DMS53 treated with DMSO at 0.1 percent for 48 hours (cell line): ENCODE data around the gene OLA1.

ENCODE experiments used
- DNase-seq: peaks from one replicate; lab custom pipeline; 2025; ENCODE audit not compliant: unreplicated experiment; lab: John Stamatoyannopoulos, UW

The OLA1 gene

DNA sequence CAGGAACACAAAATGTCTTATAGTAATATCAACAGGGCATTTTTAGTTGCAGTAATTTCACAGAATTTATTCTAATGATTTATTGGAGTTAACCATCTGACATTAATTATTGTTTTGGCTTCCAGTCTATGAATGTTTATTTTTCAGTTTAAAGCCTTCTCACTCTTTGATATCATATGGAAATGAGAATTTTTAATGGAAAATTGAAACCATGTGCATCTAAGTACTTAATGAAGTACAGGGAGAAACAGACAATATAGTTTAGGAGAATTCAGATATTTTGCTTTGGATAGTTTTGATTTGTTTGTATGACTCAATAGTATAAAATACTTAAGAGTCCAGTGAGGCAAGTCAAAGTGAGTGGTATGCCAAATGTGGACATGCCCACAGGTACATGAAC, 126.1 kb downstream of the OLA1 start:
- no peak for DNase-seq

DNA sequence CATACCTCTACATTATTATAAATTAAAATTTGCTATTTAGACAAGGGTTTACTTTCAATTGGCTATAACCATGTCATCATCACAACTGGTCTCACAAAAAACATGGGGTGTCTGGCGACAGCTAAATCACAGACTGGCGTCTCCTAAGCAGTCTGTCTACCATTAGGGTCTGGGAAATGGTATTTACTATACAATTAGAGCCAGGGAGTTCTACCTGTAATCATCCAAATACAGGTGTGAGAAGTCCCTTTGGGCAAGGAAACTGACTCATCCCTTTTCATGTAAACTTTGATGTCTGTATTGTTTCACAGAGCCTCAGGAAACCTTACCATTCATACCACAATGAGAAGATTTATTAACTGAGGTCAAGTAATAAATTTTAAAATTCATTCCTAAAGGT, 126.7 kb downstream of the OLA1 start:
- no peak for DNase-seq

DNA sequence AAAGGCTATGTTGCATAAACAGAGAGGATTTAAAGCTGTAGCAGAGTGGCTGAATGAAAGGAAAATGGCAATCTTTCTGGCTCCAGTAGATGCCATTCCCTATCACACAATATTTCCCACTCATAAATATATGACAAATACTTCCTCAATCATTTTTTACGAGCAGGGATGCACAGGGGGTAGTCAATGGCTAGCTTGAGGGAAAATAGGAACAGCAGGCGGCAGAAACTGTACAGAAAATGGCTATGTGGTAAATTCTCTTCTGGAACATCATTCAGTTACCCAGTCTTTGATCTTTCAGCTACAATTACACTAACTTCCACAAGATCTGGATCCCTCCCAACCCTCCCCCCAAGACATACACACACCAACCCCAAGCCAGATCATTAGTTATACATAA, 127.2 kb downstream of the OLA1 start:
- DNase-seq = no peak

DNA sequence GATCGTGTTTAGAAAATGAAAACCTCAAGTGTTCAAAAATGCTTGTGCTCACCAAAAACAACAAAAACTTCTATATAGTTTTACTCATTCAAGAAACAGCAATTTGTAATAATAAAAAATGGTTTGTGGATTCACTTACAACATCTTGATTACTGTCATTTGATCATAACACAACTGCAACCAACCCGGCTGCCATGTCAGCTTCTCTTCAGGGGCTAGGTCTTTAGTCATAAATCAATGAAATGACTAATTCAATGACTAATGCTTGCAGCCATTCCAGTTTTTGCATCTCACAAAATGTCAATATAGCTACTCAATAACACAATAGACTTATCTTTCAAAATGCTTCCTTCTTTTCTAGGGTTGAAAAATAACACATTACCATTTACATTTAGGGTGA, 128.0 kb downstream of the OLA1 start:
- no peak for DNase-seq

DNA sequence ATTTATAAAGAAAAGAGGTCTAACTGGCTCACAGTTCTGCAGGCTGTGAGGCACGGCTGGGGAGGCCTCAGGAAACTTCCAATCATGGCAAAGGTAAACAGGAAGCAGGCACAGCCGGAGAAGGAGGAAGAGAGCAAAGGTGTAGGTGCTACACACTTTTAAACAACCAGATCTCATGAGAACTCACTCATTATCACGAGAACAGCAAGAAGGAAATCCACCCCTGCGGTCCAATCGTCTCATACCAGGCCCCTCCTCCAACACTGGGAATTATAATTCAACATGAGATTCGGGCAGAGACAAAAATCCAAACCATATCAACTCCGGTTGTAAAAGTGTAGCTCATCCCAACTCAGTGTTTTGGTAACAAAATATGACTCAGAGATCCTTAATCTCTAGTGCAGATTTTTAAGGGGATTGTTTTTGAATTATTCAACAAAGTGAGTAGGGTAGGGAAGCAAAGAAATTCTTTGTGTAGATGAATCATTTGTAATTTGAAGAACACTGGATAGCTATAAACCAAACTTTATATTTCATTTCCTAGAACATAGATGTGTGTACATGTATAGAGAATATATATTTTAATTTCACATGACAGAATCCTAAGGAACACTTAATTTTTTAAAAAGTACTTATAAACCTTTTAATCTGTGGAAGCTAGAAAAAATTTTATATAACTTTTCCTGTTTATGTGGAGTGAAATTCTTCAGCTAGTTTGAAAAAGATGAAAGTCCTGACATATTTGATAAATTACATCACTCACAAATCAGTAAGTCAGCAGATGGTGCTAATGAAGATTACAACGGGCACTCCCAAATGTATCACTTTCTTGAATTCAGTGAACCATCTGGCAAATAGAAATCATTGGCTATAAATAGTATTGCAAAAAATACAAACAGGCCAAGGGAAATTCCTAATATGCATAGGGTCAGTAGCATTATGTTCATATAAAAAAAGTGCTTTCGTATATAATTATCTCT, 130.1 kb downstream of the OLA1 start:
- DNase-seq = no peak

GRCh38 chr2:174112073-174112472, 136.3 kb downstream of the OLA1 start:
- no peak for DNase-seq

DNA sequence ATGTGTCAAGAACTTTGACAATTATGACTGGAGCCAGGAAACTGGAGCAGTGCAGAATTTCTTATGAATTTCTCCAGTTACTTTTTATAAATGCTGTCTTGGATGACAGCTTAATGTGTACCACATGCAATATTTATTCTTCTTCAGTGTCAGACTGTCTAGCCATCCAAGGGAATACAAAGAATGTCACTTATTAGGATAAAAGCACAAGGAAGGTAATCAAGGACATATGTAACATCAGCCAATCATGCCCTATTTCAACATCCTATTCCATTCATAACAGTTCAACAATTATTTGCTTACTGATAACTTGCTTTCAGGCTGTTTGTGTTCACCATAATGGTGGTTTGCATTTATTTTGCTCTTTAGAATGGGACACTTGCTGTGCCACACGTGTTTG, 139.8 kb downstream of the OLA1 start:
- DNase-seq = no peak

- no peak for DNase-seq
Observed at GRCh38 chr2:174106736-174107135, 141.6 kb downstream of the OLA1 start.

DNA sequence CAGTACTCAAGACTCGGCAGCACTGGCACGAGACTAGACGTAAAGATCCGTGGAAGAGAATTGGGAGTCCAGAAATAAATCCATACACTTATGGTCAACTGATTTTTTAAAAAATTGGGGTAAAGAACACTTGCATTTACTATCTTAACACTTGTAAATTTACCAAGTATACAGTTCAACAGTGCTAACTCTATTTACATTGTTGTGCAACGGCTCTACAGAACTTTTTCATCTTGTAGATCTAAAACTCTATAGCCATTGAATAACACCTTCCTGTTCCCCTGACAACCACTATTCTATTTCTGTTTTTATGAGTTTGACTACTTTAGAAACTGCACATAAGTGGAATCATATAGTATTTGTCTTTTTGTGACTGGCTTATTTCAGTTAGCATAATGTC, 153.8 kb downstream of the OLA1 start:
- no peak for DNase-seq

GRCh38 chr2:174090476-174090875, 157.9 kb downstream of the OLA1 start:
- DNase-seq = no peak

DNA sequence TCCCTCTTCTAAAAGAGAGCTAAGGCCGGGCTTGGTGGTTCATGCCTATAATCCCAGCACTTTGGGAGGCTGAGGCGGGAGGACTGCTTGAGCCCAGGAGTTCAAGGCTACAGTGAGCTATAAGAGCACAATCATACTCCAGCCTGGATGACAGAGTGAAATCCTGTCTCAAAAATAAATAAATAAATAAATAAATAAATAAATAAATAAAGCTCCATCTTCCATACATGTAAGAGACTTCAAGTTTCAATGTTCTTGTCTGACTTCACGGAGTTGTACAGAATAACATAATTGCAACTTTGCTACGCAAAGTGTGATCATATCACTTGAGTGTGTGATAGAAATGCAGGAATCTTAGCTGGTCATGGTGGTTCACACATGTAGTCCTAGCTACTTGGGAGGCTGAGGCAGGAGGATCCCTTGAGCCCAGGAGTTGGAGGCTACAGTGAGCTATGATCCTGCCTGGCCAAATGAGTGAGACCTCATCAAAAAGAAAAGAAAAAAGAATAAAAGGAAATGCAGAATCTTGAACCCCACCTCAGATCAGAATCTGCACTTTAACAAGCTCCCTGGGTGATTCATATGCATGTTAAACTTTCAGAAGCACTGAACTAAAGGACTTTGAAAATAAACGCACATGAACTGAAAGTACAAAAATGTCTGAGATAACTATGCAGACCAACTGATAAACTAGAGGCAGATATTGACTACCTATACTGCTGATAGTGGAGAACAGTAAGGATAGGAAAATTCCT, 159.4 kb downstream of the OLA1 start:
- no peak for DNase-seq

GRCh38 chr2:174086708-174087107, 161.6 kb downstream of the OLA1 start:
- DNase-seq = no peak

GRCh38 chr2:174085781-174086180, 162.6 kb downstream of the OLA1 start:
- no peak for DNase-seq

DNA sequence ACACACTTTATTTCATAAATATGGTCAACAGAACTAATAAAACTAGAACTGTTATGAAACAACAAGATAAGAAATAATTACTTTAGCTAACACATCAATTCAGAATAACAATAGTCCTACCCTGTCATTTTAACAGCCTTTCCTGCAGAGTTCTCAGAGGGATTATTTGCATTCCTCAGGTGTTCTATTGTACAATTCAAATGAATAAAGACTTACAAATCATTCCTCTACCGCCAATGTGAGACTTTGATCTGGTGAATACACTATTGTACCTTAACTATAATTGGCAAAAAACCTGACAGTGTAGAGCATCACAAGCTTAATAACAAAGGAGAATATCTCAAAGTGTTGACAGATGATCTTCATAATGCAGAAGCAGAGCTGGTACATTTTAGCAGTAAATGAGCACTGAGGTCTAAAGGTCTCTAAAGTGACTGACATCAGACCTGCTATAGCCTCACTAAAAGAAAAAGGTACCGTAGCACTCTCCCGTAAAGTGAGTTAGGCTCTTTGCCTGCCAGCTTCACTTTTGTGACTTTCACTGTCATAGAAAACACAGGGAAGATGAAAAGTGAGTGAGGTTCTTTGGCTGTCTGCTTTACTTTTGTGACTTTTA, 164.4 kb downstream of the OLA1 start:
- DNase-seq = no peak

DNA sequence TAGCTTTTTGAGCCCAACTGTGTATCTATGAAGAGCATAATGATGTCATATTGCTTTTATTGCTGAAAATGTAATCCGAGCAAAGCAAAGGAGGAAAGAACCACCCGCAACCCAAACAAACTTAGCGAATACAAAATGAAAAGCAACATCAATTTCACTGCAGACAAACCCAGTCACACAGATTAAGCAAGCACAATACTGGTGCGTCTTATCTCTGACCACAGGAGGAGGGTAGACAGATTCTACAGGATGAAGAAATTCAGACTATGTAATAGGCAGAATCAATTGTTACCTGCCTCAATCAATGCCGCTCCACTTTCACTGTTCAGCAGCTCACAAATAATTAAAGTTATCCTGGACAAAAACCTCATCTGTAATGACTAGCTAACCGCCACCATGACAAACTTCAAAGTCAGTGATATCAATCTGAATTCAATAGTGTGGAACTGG, 167.6 kb downstream of the OLA1 start:
- no peak for DNase-seq

GRCh38 chr2:174078275-174078674, 170.1 kb downstream of the OLA1 start:
- DNase-seq = no peak

- DNase-seq = no peak
Observed at GRCh38 chr2:174076975-174077374, 171.4 kb downstream of the OLA1 start.

- no peak for DNase-seq
Observed at GRCh38 chr2:174076040-174076439, 172.3 kb downstream of the OLA1 start.

GRCh38 chr2:174074831-174075230, 173.5 kb downstream of the OLA1 start:
- no peak for DNase-seq

GRCh38 chr2:174072857-174073256, 175.5 kb downstream of the OLA1 start:
- DNase-seq = no peak

DNA sequence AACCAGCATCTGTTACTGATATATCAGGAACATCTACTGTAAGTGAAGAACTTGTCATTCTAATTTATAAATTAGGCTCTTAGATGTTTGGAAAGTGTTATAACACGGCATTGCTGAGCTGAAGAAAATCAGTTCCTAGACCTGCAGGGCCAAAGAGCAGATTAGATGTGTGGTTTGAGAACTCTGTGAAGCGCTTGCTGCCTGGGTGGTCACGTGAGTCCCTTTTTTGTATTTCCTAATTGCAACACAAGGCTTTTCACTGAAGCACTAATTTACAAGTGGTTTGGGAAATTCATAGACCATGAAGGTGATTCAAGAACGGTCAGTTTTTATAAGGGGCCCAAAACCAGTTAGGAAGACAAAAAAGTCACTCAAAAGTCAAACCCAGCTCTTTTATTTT, 176.3 kb downstream of the OLA1 start:
- no peak for DNase-seq

- no peak for DNase-seq
Observed at GRCh38 chr2:174071321-174071720, 177.0 kb downstream of the OLA1 start.
